ENCODE results near the gene FYN.
A peak's percentile ranks its signal among the peaks of the same experiment; 100 is the strongest.

FYN gene

GRCh38 chr6:111711984-111712752 is 161.1 kb downstream of the FYN start:
- ATAC-seq (ENCODE audit: insufficient read depth, low read depth) = no peak
- H3K9me3 ChIP-seq (ENCODE audit: insufficient read depth, low read length, severe bottlenecking) = no peaks in the 10 kb centered on the region
- no peak for DNase-seq

GRCh38 chr6:111711476-111711875 is 161.8 kb downstream of the FYN start:
- Histone ChIP-seq H3K4me3 (ENCODE audit: low read depth in 1 of 2, low read length in 2 of 2) (no peak overlapping the region), H3K27me3 (ENCODE audit: insufficient read depth, low read length, poor library complexity) (no peaks in the 10 kb centered on the region), H3K79me2 (ENCODE audit: insufficient read depth, low read length) (no peaks in the 10 kb centered on the region), H2AFZ (ENCODE audit: low read depth, low read length) (no peak overlapping the region), H4K20me1 (ENCODE audit: insufficient read depth, low read length) (no peaks in the 10 kb centered on the region), H3K9ac (ENCODE audit: low read depth, low read length) (no peak overlapping the region), H3K9me3 (ENCODE audit: insufficient read depth, low read length, severe bottlenecking) (no peaks in the 10 kb centered on the region), H3K27ac (ENCODE audit: low read length) (no peak overlapping the region), H3K4me2 (ENCODE audit: insufficient read depth, low read length) (no peak overlapping the region), H3K36me3 (ENCODE audit: insufficient read depth, low read length) (peaks cover 78% of the 10 kb centered on the region), H3K4me1 (ENCODE audit: insufficient read depth, low read length) (peaks cover 4% of the 10 kb centered on the region; the same call in 1 of the 2 replicates)
- TF ChIP-seq EZH2 (IDR thresholded peaks at IDR 0.05; ENCODE audit: borderline replicate concordance, low read depth, low read length, severe bottlenecking) (no peak), CTCF (IDR thresholded peaks at IDR 0.05; ENCODE audit: borderline replicate concordance, extremely low read depth, low read length, poor library complexity, severe bottlenecking) (no peak)
- ATAC-seq (ENCODE audit: insufficient read depth, low read depth) (no peak), DNase-seq (no peak)

More at GRCh38 chr6:111711984-111712752, 161.1 kb downstream of the FYN start:
- Histone ChIP-seq H3K27me3 (ENCODE audit: insufficient read depth, low read length, poor library complexity) (no peaks in the 10 kb centered on the region), H4K20me1 (ENCODE audit: insufficient read depth, low read length) (no peaks in the 10 kb centered on the region), H3K4me3 (ENCODE audit: low read depth in 1 of 2, low read length in 2 of 2) (no peak overlapping the region), H3K27ac (ENCODE audit: low read length) (peak overlapping the region; percentile 6; the same call in 1 of the 2 replicates), H3K4me2 (ENCODE audit: insufficient read depth, low read length) (no peak overlapping the region), H3K79me2 (ENCODE audit: insufficient read depth, low read length) (no peaks in the 10 kb centered on the region), H3K4me1 (ENCODE audit: insufficient read depth, low read length) (peaks cover 4% of the 10 kb centered on the region; the same call in 1 of the 2 replicates), H3K9ac (ENCODE audit: low read depth, low read length) (no peak overlapping the region; the same call in 1 of the 2 replicates), H3K36me3 (ENCODE audit: insufficient read depth, low read length) (peaks cover 73% of the 10 kb centered on the region), H2AFZ (ENCODE audit: low read depth, low read length) (no peak overlapping the region)
- TF ChIP-seq EZH2 (IDR thresholded peaks at IDR 0.05; ENCODE audit: borderline replicate concordance, low read depth, low read length, severe bottlenecking) (no peak), CTCF (IDR thresholded peaks at IDR 0.05; ENCODE audit: borderline replicate concordance, extremely low read depth, low read length, poor library complexity, severe bottlenecking) (no peak)

- TF ChIP-seq EZH2 (IDR thresholded peaks at IDR 0.05; ENCODE audit: borderline replicate concordance, low read depth, low read length, severe bottlenecking) (no peak), CTCF (IDR thresholded peaks at IDR 0.05; ENCODE audit: borderline replicate concordance, extremely low read depth, low read length, poor library complexity, severe bottlenecking) (no peak)
- Histone ChIP-seq H2AFZ (ENCODE audit: low read depth, low read length) (no peak overlapping the region), H3K9me3 (ENCODE audit: insufficient read depth, low read length, severe bottlenecking) (no peaks in the 10 kb centered on the region), H3K27ac (ENCODE audit: low read length) (no peak overlapping the region), H3K27me3 (ENCODE audit: insufficient read depth, low read length, poor library complexity) (no peaks in the 10 kb centered on the region), H3K36me3 (ENCODE audit: insufficient read depth, low read length) (peaks cover 78% of the 10 kb centered on the region), H3K9ac (ENCODE audit: low read depth, low read length) (no peak overlapping the region), H4K20me1 (ENCODE audit: insufficient read depth, low read length) (no peaks in the 10 kb centered on the region), H3K79me2 (ENCODE audit: insufficient read depth, low read length) (no peaks in the 10 kb centered on the region), H3K4me1 (ENCODE audit: insufficient read depth, low read length) (peaks cover 4% of the 10 kb centered on the region; the same call in 1 of the 2 replicates), H3K4me2 (ENCODE audit: insufficient read depth, low read length) (no peak overlapping the region), H3K4me3 (ENCODE audit: low read depth in 1 of 2, low read length in 2 of 2) (no peak overlapping the region)
- DNase-seq (no peak), ATAC-seq (ENCODE audit: insufficient read depth, low read depth) (no peak)
Observed at GRCh38 chr6:111710911-111711310, 162.3 kb downstream of the FYN start.
